Measurements from ENCODE around the gene PDZRN3. TPM values are rescaled to one million over a fixed set of nuclear protein-coding genes. Genes with fewer than 3 reads are reported as not detected.
"Not testable (repeated sequence)": the region's sequence is repeated elsewhere in the genome, so short reads cannot be mapped to it uniquely, and the experiment has no call there.

The PDZRN3 gene
- total RNA-seq, 1 donor from 2014 or later = 19.8 TPM

- Histone ChIP-seq H3K4me2 (ENCODE audit: low read length) (no peak overlapping the region), H3K9me3 (ENCODE audit: insufficient read depth, low read depth, low read length) (no peaks in the 10 kb centered on the region), H3K4me1 (ENCODE audit: insufficient read depth, low read length) (no peaks in the 10 kb centered on the region), H3K79me2 (ENCODE audit: insufficient read depth, low read length) (no peaks in the 10 kb centered on the region), H3K4me3 (ENCODE audit: insufficient read depth, low read depth, low read length) (no peak overlapping the region), H3K27ac (ENCODE audit: low read depth, low read length) (no peak overlapping the region), H3K36me3 (ENCODE audit: insufficient read depth, low read length) (no peaks in the 10 kb centered on the region), H4K20me1 (ENCODE audit: insufficient read depth, low read length) (no peaks in the 10 kb centered on the region), H2AFZ (ENCODE audit: low read depth, low read length) (no peak overlapping the region), H3K27me3 (ENCODE audit: insufficient read depth, low read length) (no peaks in the 10 kb centered on the region), H3K9ac (ENCODE audit: low read length) (no peak overlapping the region)
- H3K27ac Mint-ChIP-seq (ENCODE audit: unreplicated experiment) = no peak overlapping the region
- H3K9me3 Mint-ChIP-seq (ENCODE audit: unreplicated experiment) = no peaks in the 10 kb centered on the region
- FAIRE-seq (no peak), DNase-seq (ENCODE audit: low read depth) (no peak)
- peaks cover 2% of the 10 kb centered on the region for H3K4me1 Mint-ChIP-seq (ENCODE audit: low read depth, unreplicated experiment)
- no peak overlapping the region for H3K4me3 Mint-ChIP-seq (ENCODE audit: unreplicated experiment)
- TF ChIP-seq CTCF (IDR thresholded peaks at IDR 0.05; ENCODE audit: insufficient read depth, low read depth, low read length) = no peak
- no peak for TF ChIP-seq EZH2 (IDR thresholded peaks at IDR 0.05; ENCODE audit: insufficient read depth, low read length)
- H3K36me3 Mint-ChIP-seq (ENCODE audit: low read depth, unreplicated experiment) = peaks cover 4% of the 10 kb centered on the region
- no peaks in the 10 kb centered on the region for H3K27me3 Mint-ChIP-seq (ENCODE audit: low read depth, unreplicated experiment)
Observed at GRCh38 chr3:73465926-73466325, 158.8 kb downstream of the PDZRN3 start.

DNA sequence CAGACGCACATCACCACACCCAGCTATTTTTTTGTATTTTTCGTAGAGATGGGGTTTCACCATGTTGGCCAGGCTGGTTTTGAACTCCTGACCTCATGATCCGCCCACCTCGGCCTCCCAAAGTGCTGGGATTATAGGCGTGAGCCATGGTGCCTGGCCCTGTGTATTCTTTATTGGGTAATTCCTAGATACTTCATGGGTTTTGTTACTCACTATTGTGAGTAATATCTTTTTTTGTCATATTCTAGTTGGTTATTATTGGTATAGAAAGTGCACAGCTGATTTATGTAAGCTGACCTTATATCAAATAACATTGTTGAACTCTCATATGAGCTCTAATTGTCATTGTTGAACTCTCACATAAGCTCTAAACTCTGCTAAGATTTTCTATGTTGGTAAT lies 160.6 kb downstream of the PDZRN3 start:
- not testable (repeated sequence) for H3K4me2 ChIP-seq (ENCODE audit: low read length); H3K27me3 Mint-ChIP-seq (ENCODE audit: low read depth, unreplicated experiment); H4K20me1 ChIP-seq (ENCODE audit: insufficient read depth, low read length); H3K4me1 ChIP-seq (ENCODE audit: insufficient read depth, low read length); H3K79me2 ChIP-seq (ENCODE audit: insufficient read depth, low read length); H3K9me3 ChIP-seq (ENCODE audit: insufficient read depth, low read depth, low read length); H3K4me1 Mint-ChIP-seq (ENCODE audit: low read depth, unreplicated experiment); DNase-seq (ENCODE audit: low read depth); FAIRE-seq; H3K27ac Mint-ChIP-seq (ENCODE audit: unreplicated experiment); H3K4me3 ChIP-seq (ENCODE audit: insufficient read depth, low read depth, low read length); H3K9ac ChIP-seq (ENCODE audit: low read length); H3K9me3 Mint-ChIP-seq (ENCODE audit: unreplicated experiment); H3K36me3 Mint-ChIP-seq (ENCODE audit: low read depth, unreplicated experiment); H3K27me3 ChIP-seq (ENCODE audit: insufficient read depth, low read length); H3K36me3 ChIP-seq (ENCODE audit: insufficient read depth, low read length); H2AFZ ChIP-seq (ENCODE audit: low read depth, low read length); H3K4me3 Mint-ChIP-seq (ENCODE audit: unreplicated experiment); H3K27ac ChIP-seq (ENCODE audit: low read depth, low read length)

- H3K4me2 ChIP-seq (ENCODE audit: low read length) = no peak overlapping the region
- Mint-ChIP-seq H3K27me3 (ENCODE audit: low read depth, unreplicated experiment) (no peaks in the 10 kb centered on the region), H3K27ac (ENCODE audit: unreplicated experiment) (no peak overlapping the region), H3K4me3 (ENCODE audit: unreplicated experiment) (no peak overlapping the region), H3K36me3 (ENCODE audit: low read depth, unreplicated experiment) (peaks cover 3% of the 10 kb centered on the region), H3K9me3 (ENCODE audit: unreplicated experiment) (peaks cover 2% of the 10 kb centered on the region), H3K4me1 (ENCODE audit: low read depth, unreplicated experiment) (peaks cover 3% of the 10 kb centered on the region)
- no peak overlapping the region for H3K4me3 ChIP-seq (ENCODE audit: insufficient read depth, low read depth, low read length)
- peaks cover 8% of the 10 kb centered on the region for H3K27me3 ChIP-seq (ENCODE audit: insufficient read depth, low read length)
- FAIRE-seq (no peak), DNase-seq (ENCODE audit: low read depth) (no peak)
- H3K79me2 ChIP-seq (ENCODE audit: insufficient read depth, low read length) = no peaks in the 10 kb centered on the region
- no peaks in the 10 kb centered on the region for H3K4me1 ChIP-seq (ENCODE audit: insufficient read depth, low read length)
- no peaks in the 10 kb centered on the region for H3K36me3 ChIP-seq (ENCODE audit: insufficient read depth, low read length)
- H2AFZ ChIP-seq (ENCODE audit: low read depth, low read length) = no peak overlapping the region
- no peaks in the 10 kb centered on the region for H3K9me3 ChIP-seq (ENCODE audit: insufficient read depth, low read depth, low read length)
- no peaks in the 10 kb centered on the region for H4K20me1 ChIP-seq (ENCODE audit: insufficient read depth, low read length)
- TF ChIP-seq CTCF (IDR thresholded peaks at IDR 0.05; ENCODE audit: insufficient read depth, low read depth, low read length) = no peak
- no peak for TF ChIP-seq EZH2 (IDR thresholded peaks at IDR 0.05; ENCODE audit: insufficient read depth, low read length)
- no peak overlapping the region for H3K27ac ChIP-seq (ENCODE audit: low read depth, low read length)
- H3K9ac ChIP-seq (ENCODE audit: low read length) = no peak overlapping the region
Observed at GRCh38 chr3:73461547-73461946, 163.2 kb downstream of the PDZRN3 start.

Data from astrocyte (in vitro differentiated cells and primary cell).